ENCODE results near the gene ATRNL1.
"Not testable (repeated sequence)": the region's sequence is repeated elsewhere in the genome, so short reads cannot be mapped to it uniquely, and the experiment has no call there.

The ATRNL1 gene

DNA sequence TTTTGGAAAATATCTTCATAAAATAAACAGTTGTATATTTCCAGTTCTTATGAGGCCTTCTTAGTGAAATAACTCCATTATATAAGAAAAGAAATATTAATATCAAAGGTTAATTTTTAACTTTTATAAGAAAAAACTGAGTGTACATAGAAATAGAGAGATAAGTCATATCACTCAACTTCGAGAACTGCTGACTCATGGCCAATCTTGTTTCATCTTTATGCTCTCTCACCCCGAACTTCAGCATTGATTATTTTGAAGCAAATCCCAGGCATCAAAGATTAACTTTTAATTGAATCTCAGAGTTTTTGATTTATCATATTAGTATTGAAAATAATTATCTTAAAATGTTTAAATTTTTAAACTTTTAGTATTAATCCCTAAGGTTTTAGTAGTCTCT is 652.8 kb downstream of the ATRNL1 start:
- TF ChIP-seq, protein P1, sequence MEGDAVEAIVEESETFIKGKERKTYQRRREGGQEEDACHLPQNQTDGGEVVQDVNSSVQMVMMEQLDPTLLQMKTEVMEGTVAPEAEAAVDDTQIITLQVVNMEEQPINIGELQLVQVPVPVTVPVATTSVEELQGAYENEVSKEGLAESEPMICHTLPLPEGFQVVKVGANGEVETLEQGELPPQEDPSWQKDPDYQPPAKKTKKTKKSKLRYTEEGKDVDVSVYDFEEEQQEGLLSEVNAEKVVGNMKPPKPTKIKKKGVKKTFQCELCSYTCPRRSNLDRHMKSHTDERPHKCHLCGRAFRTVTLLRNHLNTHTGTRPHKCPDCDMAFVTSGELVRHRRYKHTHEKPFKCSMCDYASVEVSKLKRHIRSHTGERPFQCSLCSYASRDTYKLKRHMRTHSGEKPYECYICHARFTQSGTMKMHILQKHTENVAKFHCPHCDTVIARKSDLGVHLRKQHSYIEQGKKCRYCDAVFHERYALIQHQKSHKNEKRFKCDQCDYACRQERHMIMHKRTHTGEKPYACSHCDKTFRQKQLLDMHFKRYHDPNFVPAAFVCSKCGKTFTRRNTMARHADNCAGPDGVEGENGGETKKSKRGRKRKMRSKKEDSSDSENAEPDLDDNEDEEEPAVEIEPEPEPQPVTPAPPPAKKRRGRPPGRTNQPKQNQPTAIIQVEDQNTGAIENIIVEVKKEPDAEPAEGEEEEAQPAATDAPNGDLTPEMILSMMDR (IDR thresholded peaks at IDR 0.05; ENCODE audit: insufficient read depth, low read length, missing control alignments), result no peak
- POLR2A ChIA-PET, result no interaction called here
- CTCF ChIA-PET, result no interaction called here

GRCh38 chr10:115747811-115748210 is 654.6 kb downstream of the ATRNL1 start:
- TF ChIP-seq, protein P1 (IDR thresholded peaks at IDR 0.05; ENCODE audit: insufficient read depth, low read length, missing control alignments), result no peak
- CTCF ChIA-PET, result no interaction called here
- POLR2A ChIA-PET, result no interaction called here
- H3K4me3 ChIP-seq (ENCODE audit: low read depth, low read length), result no peak overlapping the region
- DNase-seq (ENCODE audit: low read depth, low spot score), result no peak

More for the DNA sequence above, 652.8 kb downstream of the ATRNL1 start:
- H3K4me3 ChIP-seq (ENCODE audit: low read depth, low read length), result no peak overlapping the region
- DNase-seq (ENCODE audit: low read depth, low spot score), result no peak

DNA sequence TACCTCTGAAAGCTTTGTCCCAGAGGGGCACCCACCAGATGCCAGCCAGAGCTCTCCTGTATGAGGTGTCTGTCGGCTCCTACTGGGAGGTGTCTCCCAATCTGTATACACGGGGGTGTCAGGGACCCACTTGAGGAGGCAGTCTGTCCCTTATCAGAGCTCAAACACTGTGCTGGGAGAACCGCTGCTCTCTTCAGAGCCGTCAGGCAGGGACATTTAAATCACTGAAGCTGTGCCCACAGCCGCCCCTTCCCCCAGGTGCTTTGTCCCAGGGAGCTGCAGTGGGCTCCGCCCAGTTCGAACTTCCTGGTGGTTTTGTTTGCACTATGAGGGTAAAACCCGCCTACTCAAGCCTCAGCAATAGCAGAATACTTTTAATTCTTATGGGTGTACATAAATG is 665.3 kb downstream of the ATRNL1 start:
- POLR2A ChIA-PET; CTCF ChIA-PET; DNase-seq (ENCODE audit: low read depth, low spot score); H3K4me3 ChIP-seq (ENCODE audit: low read depth, low read length): not testable (repeated sequence)

GRCh38 chr10:115760131-115760530 is 667.0 kb downstream of the ATRNL1 start:
- H3K4me3 ChIP-seq (ENCODE audit: low read depth, low read length), result no peak overlapping the region
- DNase-seq (ENCODE audit: low read depth, low spot score), result no peak
- ChIA-PET POLR2A (no interaction called here), CTCF (no interaction called here)
- TF ChIP-seq, protein P1 (IDR thresholded peaks at IDR 0.05; ENCODE audit: insufficient read depth, low read length, missing control alignments), result no peak

- CTCF ChIA-PET, result interaction anchor here (1.1 kb wide), 1 partner anchor 38 kb away, joined by 4 read pairs; no protein-coding TSS in a partner anchor
- POLR2A ChIA-PET, result no interaction called here
- H3K4me3 ChIP-seq (ENCODE audit: low read depth, low read length), result no peak overlapping the region
- no peak for DNase-seq (ENCODE audit: low read depth, low spot score)
- TF ChIP-seq, protein P1 (IDR thresholded peaks at IDR 0.05; ENCODE audit: insufficient read depth, low read length, missing control alignments), result no peak
Measured at GRCh38 chr10:115761166-115761565, 668.0 kb downstream of the ATRNL1 start.

GRCh38 chr10:115762029-115762428 is 668.9 kb downstream of the ATRNL1 start:
- TF ChIP-seq, protein P1 (IDR thresholded peaks at IDR 0.05; ENCODE audit: insufficient read depth, low read length, missing control alignments), result no peak
- DNase-seq (ENCODE audit: low read depth, low spot score), result peak; percentile 24
- ChIA-PET POLR2A (no interaction called here), CTCF (interaction anchor here (1.1 kb wide), 1 partner anchor 37 kb away, joined by 4 read pairs; no protein-coding TSS in a partner anchor)
- no peak overlapping the region for H3K4me3 ChIP-seq (ENCODE audit: low read depth, low read length)

DNA sequence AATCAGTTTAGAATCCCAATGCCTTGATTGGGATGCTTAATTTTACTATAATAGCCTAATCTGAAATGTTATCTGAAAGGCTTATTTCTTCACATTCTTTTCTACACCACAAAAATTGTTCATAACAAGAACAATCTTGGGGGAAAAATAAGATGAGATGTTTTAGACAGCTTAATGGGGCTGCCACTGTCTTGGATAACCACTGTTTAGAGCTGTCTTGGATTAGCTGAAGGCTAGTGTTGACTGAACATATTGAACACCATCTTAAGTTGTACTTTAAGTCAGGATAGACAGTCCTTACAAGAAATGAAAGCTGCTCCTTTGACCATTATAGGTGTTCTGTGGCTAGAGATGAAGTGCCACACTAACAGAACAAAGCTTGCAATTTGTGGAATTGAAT is 678.6 kb downstream of the ATRNL1 start:
- POLR2A ChIA-PET, result no interaction called here
- TF ChIP-seq, protein P1 (IDR thresholded peaks at IDR 0.05; ENCODE audit: insufficient read depth, low read length, missing control alignments), result no peak
- H3K4me3 ChIP-seq (ENCODE audit: low read depth, low read length), result no peak overlapping the region
- CTCF ChIA-PET, result interaction anchor here (0.9 to 1.1 kb wide), 3 partner anchors 27 to 516 kb away, joined by 3 to 4 read pairs (median 3); no protein-coding TSS in a partner anchor
- no peak for DNase-seq (ENCODE audit: low read depth, low spot score)
